Measurements from ENCODE around the gene LLGL2. TPM values are rescaled to one million over a fixed set of nuclear protein-coding genes. Genes with fewer than 3 reads are reported as not detected.

Gene LLGL2
- total RNA-seq, 1 experiment from 2014 or later: 19.8 TPM

GRCh38 chr17:75505640-75506039, 19.9 kb upstream of the LLGL2 start:
- intact Hi-C loops (cut with micrococcal nuclease): no loop called here
- BruUV-seq (replicated peaks): no TSS peak
- ChIA-PET CTCF (interaction anchor here (0.5 to 1.2 kb wide), 7 partner anchors 19 to 511 kb away, joined by 3 to 5 read pairs (median 3); partner anchors contain the start of gene LLGL2), POLR2A (no interaction called here)
- Mint-ChIP-seq H3K36me3 (ENCODE audit: insufficient read depth, unreplicated experiment) (peaks cover 33% of the 10 kb centered on the region), H3K27me3 (ENCODE audit: insufficient read depth, unreplicated experiment) (no peaks in the 10 kb centered on the region), H3K27ac (ENCODE audit: low read depth, unreplicated experiment) (no peak overlapping the region), H3K4me1 (ENCODE audit: insufficient read depth, unreplicated experiment) (peaks cover 10% of the 10 kb centered on the region), H3K9me3 (ENCODE audit: unreplicated experiment) (no peaks in the 10 kb centered on the region), H3K4me3 (ENCODE audit: unreplicated experiment) (no peak overlapping the region)
- no peak for DNase-seq (ENCODE audit: unreplicated experiment)
- TF ChIP-seq, protein P1, sequence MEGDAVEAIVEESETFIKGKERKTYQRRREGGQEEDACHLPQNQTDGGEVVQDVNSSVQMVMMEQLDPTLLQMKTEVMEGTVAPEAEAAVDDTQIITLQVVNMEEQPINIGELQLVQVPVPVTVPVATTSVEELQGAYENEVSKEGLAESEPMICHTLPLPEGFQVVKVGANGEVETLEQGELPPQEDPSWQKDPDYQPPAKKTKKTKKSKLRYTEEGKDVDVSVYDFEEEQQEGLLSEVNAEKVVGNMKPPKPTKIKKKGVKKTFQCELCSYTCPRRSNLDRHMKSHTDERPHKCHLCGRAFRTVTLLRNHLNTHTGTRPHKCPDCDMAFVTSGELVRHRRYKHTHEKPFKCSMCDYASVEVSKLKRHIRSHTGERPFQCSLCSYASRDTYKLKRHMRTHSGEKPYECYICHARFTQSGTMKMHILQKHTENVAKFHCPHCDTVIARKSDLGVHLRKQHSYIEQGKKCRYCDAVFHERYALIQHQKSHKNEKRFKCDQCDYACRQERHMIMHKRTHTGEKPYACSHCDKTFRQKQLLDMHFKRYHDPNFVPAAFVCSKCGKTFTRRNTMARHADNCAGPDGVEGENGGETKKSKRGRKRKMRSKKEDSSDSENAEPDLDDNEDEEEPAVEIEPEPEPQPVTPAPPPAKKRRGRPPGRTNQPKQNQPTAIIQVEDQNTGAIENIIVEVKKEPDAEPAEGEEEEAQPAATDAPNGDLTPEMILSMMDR (IDR thresholded peaks at IDR 0.05; ENCODE audit: unreplicated experiment): no peak

DNA sequence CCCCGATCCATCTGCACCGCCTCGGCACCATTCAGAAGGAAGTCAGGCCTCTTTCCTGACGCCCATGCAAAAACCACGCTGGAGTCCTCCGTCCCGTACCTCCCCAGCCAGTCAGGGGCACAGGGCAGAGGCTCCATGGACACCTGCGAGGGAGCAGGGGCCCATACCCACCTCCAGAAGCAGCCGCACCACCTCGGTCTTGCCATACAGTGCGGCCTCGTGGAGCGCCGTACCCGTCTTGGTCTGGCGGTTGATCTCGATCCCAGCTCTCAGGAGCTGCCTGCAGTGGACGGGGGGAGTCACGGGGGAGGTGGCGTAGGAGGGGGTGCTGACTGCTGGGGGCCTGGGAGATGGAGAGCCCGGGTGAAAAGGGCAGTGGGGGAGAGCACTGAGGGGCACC, 19.4 kb upstream of the LLGL2 start:
- intact Hi-C loops (cut with micrococcal nuclease): no loop called here
- TF ChIP-seq, protein P1 (IDR thresholded peaks at IDR 0.05; ENCODE audit: unreplicated experiment): no peak
- DNase-seq (ENCODE audit: unreplicated experiment): no peak
- Mint-ChIP-seq H3K4me3 (ENCODE audit: unreplicated experiment) (no peak overlapping the region), H3K4me1 (ENCODE audit: insufficient read depth, unreplicated experiment) (peaks cover 10% of the 10 kb centered on the region), H3K27me3 (ENCODE audit: insufficient read depth, unreplicated experiment) (no peaks in the 10 kb centered on the region), H3K36me3 (ENCODE audit: insufficient read depth, unreplicated experiment) (peaks cover 37% of the 10 kb centered on the region), H3K27ac (ENCODE audit: low read depth, unreplicated experiment) (no peak overlapping the region), H3K9me3 (ENCODE audit: unreplicated experiment) (no peaks in the 10 kb centered on the region)
- BruUV-seq (replicated peaks): no TSS peak
- POLR2A ChIA-PET: interaction anchor here (0.6 kb wide), 1 partner anchor 100 kb away, joined by 3 read pairs; the partner anchor contains the start of gene GRB2
- CTCF ChIA-PET: interaction anchor here (0.6 to 1.1 kb wide), 4 partner anchors 32 to 511 kb away, joined by 3 to 5 read pairs (median 3); no protein-coding TSS in a partner anchor

- no peak overlapping the region for H3K4me3 Mint-ChIP-seq (ENCODE audit: unreplicated experiment)
- POLR2A ChIA-PET: interaction anchor here (0.6 to 0.8 kb wide), 2 partner anchors 49 to 101 kb away, joined by 3 read pairs; partner anchors contain the start of gene GRB2
- BruUV-seq (replicated peaks): no TSS peak
- intact Hi-C loops (cut with micrococcal nuclease): no loop called here
- peaks cover 10% of the 10 kb centered on the region for H3K4me1 Mint-ChIP-seq (ENCODE audit: insufficient read depth, unreplicated experiment)
- peaks cover 34% of the 10 kb centered on the region for H3K36me3 Mint-ChIP-seq (ENCODE audit: insufficient read depth, unreplicated experiment)
- DNase-seq (ENCODE audit: unreplicated experiment): no peak
- CTCF ChIA-PET: no interaction called here
- H3K27ac Mint-ChIP-seq (ENCODE audit: low read depth, unreplicated experiment): no peak overlapping the region
- no peaks in the 10 kb centered on the region for H3K9me3 Mint-ChIP-seq (ENCODE audit: unreplicated experiment)
- no peaks in the 10 kb centered on the region for H3K27me3 Mint-ChIP-seq (ENCODE audit: insufficient read depth, unreplicated experiment)
- TF ChIP-seq, protein P1 (IDR thresholded peaks at IDR 0.05; ENCODE audit: unreplicated experiment): no peak
These were observed 18.6 kb upstream of the LLGL2 start for GRCh38 chr17:75506888-75507287.

- Mint-ChIP-seq H3K4me1 (ENCODE audit: insufficient read depth, unreplicated experiment) (peaks cover 10% of the 10 kb centered on the region), H3K27ac (ENCODE audit: low read depth, unreplicated experiment) (no peak overlapping the region), H3K4me3 (ENCODE audit: unreplicated experiment) (no peak overlapping the region), H3K36me3 (ENCODE audit: insufficient read depth, unreplicated experiment) (peaks cover 33% of the 10 kb centered on the region), H3K9me3 (ENCODE audit: unreplicated experiment) (no peaks in the 10 kb centered on the region), H3K27me3 (ENCODE audit: insufficient read depth, unreplicated experiment) (no peaks in the 10 kb centered on the region)
- no peak for DNase-seq (ENCODE audit: unreplicated experiment)
- intact Hi-C loops (cut with micrococcal nuclease): no loop called here
- ChIA-PET CTCF (interaction anchor here (0.6 to 1.2 kb wide), 2 partner anchors 115 to 124 kb away, joined by 3 read pairs; no protein-coding TSS in a partner anchor), POLR2A (interaction anchor here (0.8 kb wide), 1 partner anchor 50 kb away, joined by 3 read pairs; no protein-coding TSS in a partner anchor)
- BruUV-seq (replicated peaks): no TSS peak
- TF ChIP-seq, protein P1 (IDR thresholded peaks at IDR 0.05; ENCODE audit: unreplicated experiment): no peak
These were observed 17.5 kb upstream of the LLGL2 start for GRCh38 chr17:75507733-75508719.
